A549 (cell line): ENCODE measurements around the gene UCN.

ENCODE experiments used
- BHLHE40 ChIP-seq: IDR thresholded peaks from 2 replicates; pipeline ENCODE4 v1.6.1; 2012; ENCODE audit warnings: low read depth, low read length, inconsistent platforms
- CBX2 ChIP-seq: fragments of 200-600 bp; sonication (generic); IDR thresholded peaks from 2 replicates; pipeline ENCODE4 v1.6.1; 2016; ENCODE audit warnings: low read depth, mild to moderate bottlenecking, borderline replicate concordance
- CEBPB ChIP-seq, 2 experiments: fragments of >200 bp in 1 of 2; sonication (Bioruptor Twin) in 1 of 2; formaldehyde crosslinking in 1 of 2; IDR thresholded peaks; 2 replicates each; pipeline ENCODE4 v1.6.1; 2012 to 2016
- CTCF ChIP-seq: fragments of >200 bp; sonication (Bioruptor Twin); formaldehyde crosslinking; IDR thresholded peaks from 3 replicates; pipeline ENCODE4 v1.5.1; 2016
- E2F6 ChIP-seq: IDR thresholded peaks from 2 replicates; pipeline ENCODE4 v1.6.1; 2012; ENCODE audit warnings: low read depth, borderline replicate concordance
- ESRRA ChIP-seq: fragments of 150-350 bp; IDR thresholded peaks from 2 replicates; pipeline ENCODE4 v1.6.1; 2014; ENCODE audit warnings: mild to moderate bottlenecking, low read length, borderline replicate concordance
- KDM1A ChIP-seq: fragments of 200-600 bp; sonication (generic); IDR thresholded peaks from 2 replicates; pipeline ENCODE4 v1.6.1; 2016; ENCODE audit warnings: low read depth, mild to moderate bottlenecking
- MYC ChIP-seq: IDR thresholded peaks from 2 replicates; pipeline ENCODE4 v1.6.1; 2012; ENCODE audit warnings: mild to moderate bottlenecking, inconsistent platforms, low read length, improper control_type of control experiment, borderline replicate concordance
- NPAS2 ChIP-seq: fragments of 250-450 bp; sonication (Bioruptor Pico); IDR thresholded peaks from 2 replicates; pipeline ENCODE4 v1.8.0; 2022; ENCODE audit warnings: mild to moderate bottlenecking, moderate library complexity, borderline replicate concordance
- NR3C1 ChIP-seq: fragments of >200 bp; sonication (Bioruptor Twin); formaldehyde crosslinking; IDR thresholded peaks from 3 replicates; pipeline ENCODE4 v1.6.1; 2017
- TFCP2L1 ChIP-seq: fragments of 250-450 bp; sonication (Bioruptor Pico); IDR thresholded peaks from 2 replicates; pipeline ENCODE4 v1.5.0; 2021; ENCODE audit warnings: mild to moderate bottlenecking

GRCh38 chr2:27258051-27258450 is 50.2 kb downstream of the UCN start:
- no peak for TF ChIP-seq E2F6
- no peak for TF ChIP-seq ESRRA
- TF ChIP-seq TFCP2L1 = no peak
- no peak for TF ChIP-seq NPAS2 (CRISPR knock-in tag)
- no peak for TF ChIP-seq CTCF
- no peak for TF ChIP-seq NR3C1
- no peak for TF ChIP-seq CBX2
- TF ChIP-seq CEBPB (IDR thresholded peaks at IDR 0.05) = no peak
- TF ChIP-seq BHLHE40 = no peak
- TF ChIP-seq MYC = no peak
- TF ChIP-seq KDM1A = no peak
